Subcutaneous preadipocyte (primary cell): ENCODE measurements around the gene PNPLA1. TPM values are rescaled to one million over a fixed set of nuclear protein-coding genes. Genes with fewer than 3 reads are reported as not detected.

ENCODE experiments used
- total RNA-seq: library from RNA; depleted of rRNA; stranded (reverse); fragments of >200 nt; gene quantifications from 2 replicates; pipeline ENCODE4 v1.2.3, GENCODE V29; 2012

The PNPLA1 gene, protein sequence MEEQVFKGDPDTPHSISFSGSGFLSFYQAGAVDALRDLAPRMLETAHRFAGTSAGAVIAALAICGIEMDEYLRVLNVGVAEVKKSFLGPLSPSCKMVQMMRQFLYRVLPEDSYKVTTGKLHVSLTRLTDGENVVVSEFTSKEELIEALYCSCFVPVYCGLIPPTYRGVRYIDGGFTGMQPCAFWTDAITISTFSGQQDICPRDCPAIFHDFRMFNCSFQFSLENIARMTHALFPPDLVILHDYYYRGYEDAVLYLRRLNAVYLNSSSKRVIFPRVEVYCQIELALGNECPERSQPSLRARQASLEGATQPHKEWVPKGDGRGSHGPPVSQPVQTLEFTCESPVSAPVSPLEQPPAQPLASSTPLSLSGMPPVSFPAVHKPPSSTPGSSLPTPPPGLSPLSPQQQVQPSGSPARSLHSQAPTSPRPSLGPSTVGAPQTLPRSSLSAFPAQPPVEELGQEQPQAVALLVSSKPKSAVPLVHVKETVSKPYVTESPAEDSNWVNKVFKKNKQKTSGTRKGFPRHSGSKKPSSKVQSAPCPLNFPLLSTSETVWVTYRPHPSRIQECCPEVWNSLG
- not detected in 2 replicates for total RNA-seq

DNA sequence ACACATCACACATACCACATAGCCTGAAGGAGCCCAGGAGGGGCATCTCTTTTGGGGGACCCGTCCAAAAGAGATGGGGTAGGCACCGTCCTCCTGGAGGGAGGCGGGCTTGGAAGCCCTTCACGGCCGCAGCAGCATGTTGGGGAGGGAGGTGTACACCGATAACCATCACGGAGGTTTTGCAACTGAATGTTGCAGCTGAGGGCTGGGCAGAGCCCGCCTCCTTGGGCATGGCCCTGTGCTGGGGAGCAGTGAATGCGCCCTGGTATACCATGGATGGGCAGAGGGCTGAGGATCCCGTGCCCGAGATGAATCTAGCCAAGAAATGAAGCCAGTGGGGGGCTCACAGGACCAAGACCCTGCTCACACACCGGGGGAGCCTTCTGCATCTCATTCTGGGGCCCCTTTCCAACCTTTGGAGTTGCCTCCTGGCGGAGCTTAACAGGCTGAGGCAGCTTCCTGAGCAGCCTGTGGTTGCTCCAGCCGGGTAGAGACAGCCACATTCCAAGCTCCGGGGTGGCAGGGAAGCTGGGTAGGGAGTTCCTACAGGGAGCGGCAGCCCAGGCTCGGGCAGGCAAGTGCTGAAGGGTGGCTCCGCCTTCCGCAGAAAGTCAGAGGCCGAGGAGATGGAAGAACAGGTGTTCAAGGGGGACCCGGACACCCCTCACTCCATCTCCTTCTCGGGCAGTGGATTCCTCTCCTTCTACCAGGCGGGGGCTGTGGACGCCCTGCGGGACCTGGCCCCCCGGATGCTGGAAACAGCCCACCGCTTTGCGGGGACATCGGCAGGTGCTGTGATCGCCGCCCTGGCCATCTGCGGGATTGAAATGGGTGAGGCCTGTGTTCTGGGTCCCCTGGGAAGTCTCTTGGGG, at the start of gene PNPLA1:
Gene PNPLA1, plus strand, starts transcription at position 227 of the 872 bp plus-strand sequence. Its CDS starts 400 bp downstream, at position 627.

DNA sequence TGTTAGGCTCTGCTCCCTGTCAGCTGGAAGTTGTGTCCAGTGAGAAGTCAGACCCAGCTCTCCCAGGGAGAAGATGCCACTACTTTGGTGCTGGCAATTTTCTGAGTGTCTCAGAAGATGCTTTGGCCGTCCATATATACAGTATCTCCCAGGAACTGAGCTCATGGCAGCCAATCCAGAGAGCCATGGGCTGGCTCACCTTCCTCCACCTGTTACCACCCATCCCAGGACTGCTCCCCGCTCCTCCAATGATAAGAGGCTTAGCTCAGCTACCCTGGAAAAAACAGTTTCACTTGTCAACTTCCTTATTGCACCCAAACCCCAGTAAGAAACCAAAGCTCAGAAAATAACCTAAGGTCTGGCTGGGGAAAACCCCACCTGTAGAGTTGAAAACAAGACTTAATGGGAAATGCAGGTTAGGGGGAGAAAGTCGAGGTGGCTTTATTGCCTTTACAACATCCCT, 67.0 kb downstream of the PNPLA1 start, which contains the start of gene BNIP5:
Gene BNIP5, minus strand, starts transcription at position 110 of the 463 bp plus-strand sequence. CDS start 6,198 bp downstream, outside the sequence.

Other genes with a start within 250 kb of the PNPLA1 start
- under 0.01 TPM in 1 of 2 replicates, not detected in the other for gene SLC26A8, start 245.4 kb upstream of the PNPLA1 start, total RNA-seq
- gene MAPK14, start 242.3 kb upstream of the PNPLA1 start, total RNA-seq = 59.9 and 71.0 TPM in 2 replicates
- 12.1 and 14.7 TPM in 2 replicates for gene MAPK13, start 139.5 kb upstream of the PNPLA1 start, total RNA-seq
- gene BRPF3, start 73.3 kb upstream of the PNPLA1 start, total RNA-seq = 11.8 and 15.6 TPM in 2 replicates
- not detected in 2 replicates for gene BNIP5, start 66.8 kb downstream of the PNPLA1 start, total RNA-seq
- gene ETV7, start 117.6 kb downstream of the PNPLA1 start, total RNA-seq = 0.20 and 0.37 TPM in 2 replicates
- gene PXT1, start 172.8 kb downstream of the PNPLA1 start, total RNA-seq = under 0.01 TPM in 1 of 2 replicates, not detected in the other
- gene KCTD20, start 172.9 kb downstream of the PNPLA1 start, total RNA-seq = 36.4 and 41.2 TPM in 2 replicates